ENCODE measurements around the gene CPEB4. TPM values are rescaled to one million over a fixed set of nuclear protein-coding genes. Genes with fewer than 3 reads are reported as not detected.

CPEB4 gene
- total and polyA plus RNA-seq, 9 of the 15 experiments (the other 6 are each of a cell fraction or from before 2014, with no cell fraction given): 7.4 to 21.3 (median 12.4) TPM

DNA sequence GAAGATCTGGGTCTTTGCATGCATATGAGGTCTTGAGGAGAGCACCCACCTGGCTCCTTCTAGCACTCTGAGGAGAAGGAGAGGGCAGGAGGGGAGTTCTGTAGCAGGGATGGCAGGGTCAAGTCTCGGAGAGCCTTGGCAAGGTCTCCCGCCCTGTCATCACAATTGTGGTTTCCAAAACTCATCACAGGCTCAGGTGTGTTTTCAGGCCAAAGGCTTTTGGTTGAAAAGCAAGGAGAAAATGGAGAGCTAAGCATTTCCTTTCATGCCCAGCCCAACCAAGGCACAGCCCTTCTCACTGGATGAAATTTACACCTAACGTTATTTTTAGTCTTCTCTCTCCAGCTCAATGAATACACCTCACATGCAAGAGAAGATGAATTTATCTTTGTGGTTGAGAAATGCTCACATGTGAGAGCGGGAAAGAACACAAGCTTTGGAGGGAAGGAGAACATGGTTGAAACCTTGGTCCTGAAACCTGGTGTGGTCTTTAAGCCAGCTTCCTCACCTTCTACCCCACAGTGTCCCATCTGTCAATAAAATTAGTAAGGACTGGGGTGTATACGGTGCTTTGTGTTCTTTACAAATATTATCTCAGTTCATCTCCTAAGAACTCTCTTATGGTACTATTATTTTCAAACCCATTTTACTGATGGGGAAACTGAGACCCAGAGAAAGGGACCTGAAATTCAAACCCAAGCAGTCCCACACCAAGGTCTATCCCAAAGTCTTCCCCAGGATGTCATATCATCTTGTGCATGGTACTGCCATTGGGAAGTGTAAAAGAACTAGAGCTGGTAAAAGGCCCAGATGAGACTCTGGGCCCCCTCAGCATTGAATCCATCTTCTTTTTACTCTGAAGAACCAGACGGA, 47.8 kb upstream of the CPEB4 start (continued):
- TF ChIP-seq, protein P1, sequence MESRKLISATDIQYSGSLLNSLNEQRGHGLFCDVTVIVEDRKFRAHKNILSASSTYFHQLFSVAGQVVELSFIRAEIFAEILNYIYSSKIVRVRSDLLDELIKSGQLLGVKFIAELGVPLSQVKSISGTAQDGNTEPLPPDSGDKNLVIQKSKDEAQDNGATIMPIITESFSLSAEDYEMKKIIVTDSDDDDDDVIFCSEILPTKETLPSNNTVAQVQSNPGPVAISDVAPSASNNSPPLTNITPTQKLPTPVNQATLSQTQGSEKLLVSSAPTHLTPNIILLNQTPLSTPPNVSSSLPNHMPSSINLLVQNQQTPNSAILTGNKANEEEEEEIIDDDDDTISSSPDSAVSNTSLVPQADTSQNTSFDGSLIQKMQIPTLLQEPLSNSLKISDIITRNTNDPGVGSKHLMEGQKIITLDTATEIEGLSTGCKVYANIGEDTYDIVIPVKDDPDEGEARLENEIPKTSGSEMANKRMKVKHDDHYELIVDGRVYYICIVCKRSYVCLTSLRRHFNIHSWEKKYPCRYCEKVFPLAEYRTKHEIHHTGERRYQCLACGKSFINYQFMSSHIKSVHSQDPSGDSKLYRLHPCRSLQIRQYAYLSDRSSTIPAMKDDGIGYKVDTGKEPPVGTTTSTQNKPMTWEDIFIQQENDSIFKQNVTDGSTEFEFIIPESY (CRISPR knock-in tag; IDR thresholded peaks at IDR 0.05): no peak
- TF ChIP-seq SMARCA5 (IDR thresholded peaks at IDR 0.05): 0 out of 2 replicates have a peak, but pooled peaks have one; percentile 57
- 0 out of 2 replicates have a peak, but pooled peaks have one; percentile 62 for TF ChIP-seq CBX1 (IDR thresholded peaks at IDR 0.05; ENCODE audit: low read depth)
- peak; percentile 62; the same call in 1 of the 2 replicates for TF ChIP-seq PTBP1 (IDR thresholded peaks at IDR 0.05; ENCODE audit: low read depth, low read length)
- TF ChIP-seq, protein P2, sequence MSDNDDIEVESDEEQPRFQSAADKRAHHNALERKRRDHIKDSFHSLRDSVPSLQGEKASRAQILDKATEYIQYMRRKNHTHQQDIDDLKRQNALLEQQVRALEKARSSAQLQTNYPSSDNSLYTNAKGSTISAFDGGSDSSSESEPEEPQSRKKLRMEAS (CRISPR knock-in tag; IDR thresholded peaks at IDR 0.05): no peak
- TF ChIP-seq, protein P3, sequence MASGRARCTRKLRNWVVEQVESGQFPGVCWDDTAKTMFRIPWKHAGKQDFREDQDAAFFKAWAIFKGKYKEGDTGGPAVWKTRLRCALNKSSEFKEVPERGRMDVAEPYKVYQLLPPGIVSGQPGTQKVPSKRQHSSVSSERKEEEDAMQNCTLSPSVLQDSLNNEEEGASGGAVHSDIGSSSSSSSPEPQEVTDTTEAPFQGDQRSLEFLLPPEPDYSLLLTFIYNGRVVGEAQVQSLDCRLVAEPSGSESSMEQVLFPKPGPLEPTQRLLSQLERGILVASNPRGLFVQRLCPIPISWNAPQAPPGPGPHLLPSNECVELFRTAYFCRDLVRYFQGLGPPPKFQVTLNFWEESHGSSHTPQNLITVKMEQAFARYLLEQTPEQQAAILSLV (tag; IDR thresholded peaks at IDR 0.05): no peak
- no peak for TF ChIP-seq CTBP1 (IDR thresholded peaks at IDR 0.05; ENCODE audit: borderline replicate concordance)
- TF ChIP-seq, protein P4, sequence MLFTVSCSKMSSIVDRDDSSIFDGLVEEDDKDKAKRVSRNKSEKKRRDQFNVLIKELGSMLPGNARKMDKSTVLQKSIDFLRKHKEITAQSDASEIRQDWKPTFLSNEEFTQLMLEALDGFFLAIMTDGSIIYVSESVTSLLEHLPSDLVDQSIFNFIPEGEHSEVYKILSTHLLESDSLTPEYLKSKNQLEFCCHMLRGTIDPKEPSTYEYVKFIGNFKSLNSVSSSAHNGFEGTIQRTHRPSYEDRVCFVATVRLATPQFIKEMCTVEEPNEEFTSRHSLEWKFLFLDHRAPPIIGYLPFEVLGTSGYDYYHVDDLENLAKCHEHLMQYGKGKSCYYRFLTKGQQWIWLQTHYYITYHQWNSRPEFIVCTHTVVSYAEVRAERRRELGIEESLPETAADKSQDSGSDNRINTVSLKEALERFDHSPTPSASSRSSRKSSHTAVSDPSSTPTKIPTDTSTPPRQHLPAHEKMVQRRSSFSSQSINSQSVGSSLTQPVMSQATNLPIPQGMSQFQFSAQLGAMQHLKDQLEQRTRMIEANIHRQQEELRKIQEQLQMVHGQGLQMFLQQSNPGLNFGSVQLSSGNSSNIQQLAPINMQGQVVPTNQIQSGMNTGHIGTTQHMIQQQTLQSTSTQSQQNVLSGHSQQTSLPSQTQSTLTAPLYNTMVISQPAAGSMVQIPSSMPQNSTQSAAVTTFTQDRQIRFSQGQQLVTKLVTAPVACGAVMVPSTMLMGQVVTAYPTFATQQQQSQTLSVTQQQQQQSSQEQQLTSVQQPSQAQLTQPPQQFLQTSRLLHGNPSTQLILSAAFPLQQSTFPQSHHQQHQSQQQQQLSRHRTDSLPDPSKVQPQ (CRISPR knock-in tag; IDR thresholded peaks at IDR 0.05; ENCODE audit: borderline replicate concordance): no peak
- peak; percentile 95 for TF ChIP-seq BCOR (IDR thresholded peaks at IDR 0.05)
- TF ChIP-seq, protein P5, sequence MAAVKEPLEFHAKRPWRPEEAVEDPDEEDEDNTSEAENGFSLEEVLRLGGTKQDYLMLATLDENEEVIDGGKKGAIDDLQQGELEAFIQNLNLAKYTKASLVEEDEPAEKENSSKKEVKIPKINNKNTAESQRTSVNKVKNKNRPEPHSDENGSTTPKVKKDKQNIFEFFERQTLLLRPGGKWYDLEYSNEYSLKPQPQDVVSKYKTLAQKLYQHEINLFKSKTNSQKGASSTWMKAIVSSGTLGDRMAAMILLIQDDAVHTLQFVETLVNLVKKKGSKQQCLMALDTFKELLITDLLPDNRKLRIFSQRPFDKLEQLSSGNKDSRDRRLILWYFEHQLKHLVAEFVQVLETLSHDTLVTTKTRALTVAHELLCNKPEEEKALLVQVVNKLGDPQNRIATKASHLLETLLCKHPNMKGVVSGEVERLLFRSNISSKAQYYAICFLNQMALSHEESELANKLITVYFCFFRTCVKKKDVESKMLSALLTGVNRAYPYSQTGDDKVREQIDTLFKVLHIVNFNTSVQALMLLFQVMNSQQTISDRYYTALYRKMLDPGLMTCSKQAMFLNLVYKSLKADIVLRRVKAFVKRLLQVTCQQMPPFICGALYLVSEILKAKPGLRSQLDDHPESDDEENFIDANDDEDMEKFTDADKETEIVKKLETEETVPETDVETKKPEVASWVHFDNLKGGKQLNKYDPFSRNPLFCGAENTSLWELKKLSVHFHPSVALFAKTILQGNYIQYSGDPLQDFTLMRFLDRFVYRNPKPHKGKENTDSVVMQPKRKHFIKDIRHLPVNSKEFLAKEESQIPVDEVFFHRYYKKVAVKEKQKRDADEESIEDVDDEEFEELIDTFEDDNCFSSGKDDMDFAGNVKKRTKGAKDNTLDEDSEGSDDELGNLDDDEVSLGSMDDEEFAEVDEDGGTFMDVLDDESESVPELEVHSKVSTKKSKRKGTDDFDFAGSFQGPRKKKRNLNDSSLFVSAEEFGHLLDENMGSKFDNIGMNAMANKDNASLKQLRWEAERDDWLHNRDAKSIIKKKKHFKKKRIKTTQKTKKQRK (IDR thresholded peaks at IDR 0.05; ENCODE audit: borderline replicate concordance, low read depth, low read length): no peak
- TF ChIP-seq, protein P6, sequence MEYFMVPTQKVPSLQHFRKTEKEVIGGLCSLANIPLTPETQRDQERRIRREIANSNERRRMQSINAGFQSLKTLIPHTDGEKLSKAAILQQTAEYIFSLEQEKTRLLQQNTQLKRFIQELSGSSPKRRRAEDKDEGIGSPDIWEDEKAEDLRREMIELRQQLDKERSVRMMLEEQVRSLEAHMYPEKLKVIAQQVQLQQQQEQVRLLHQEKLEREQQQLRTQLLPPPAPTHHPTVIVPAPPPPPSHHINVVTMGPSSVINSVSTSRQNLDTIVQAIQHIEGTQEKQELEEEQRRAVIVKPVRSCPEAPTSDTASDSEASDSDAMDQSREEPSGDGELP (CRISPR knock-in tag; IDR thresholded peaks at IDR 0.05; ENCODE audit: borderline replicate concordance): no peak
- TF ChIP-seq, protein P7, sequence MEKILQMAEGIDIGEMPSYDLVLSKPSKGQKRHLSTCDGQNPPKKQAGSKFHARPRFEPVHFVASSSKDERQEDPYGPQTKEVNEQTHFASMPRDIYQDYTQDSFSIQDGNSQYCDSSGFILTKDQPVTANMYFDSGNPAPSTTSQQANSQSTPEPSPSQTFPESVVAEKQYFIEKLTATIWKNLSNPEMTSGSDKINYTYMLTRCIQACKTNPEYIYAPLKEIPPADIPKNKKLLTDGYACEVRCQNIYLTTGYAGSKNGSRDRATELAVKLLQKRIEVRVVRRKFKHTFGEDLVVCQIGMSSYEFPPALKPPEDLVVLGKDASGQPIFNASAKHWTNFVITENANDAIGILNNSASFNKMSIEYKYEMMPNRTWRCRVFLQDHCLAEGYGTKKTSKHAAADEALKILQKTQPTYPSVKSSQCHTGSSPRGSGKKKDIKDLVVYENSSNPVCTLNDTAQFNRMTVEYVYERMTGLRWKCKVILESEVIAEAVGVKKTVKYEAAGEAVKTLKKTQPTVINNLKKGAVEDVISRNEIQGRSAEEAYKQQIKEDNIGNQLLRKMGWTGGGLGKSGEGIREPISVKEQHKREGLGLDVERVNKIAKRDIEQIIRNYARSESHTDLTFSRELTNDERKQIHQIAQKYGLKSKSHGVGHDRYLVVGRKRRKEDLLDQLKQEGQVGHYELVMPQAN (IDR thresholded peaks at IDR 0.05; ENCODE audit: borderline replicate concordance): no peak
- no peak for TF ChIP-seq MAFF (IDR thresholded peaks at IDR 0.05; ENCODE audit: low read length)
- no peak for TF ChIP-seq HNRNPUL1 (IDR thresholded peaks at IDR 0.05; ENCODE audit: low read length)
